Sigmoid colon (tissue), 7 donors: ENCODE results near the gene PHF5A. TPM values are rescaled to one million over a fixed set of nuclear protein-coding genes. Genes with fewer than 3 reads are reported as not detected.

Source experiments
- DNase-seq: peaks from one replicate; pipeline ENCODE4 v3.0.0-alpha.2; 2019
- H3K27ac ChIP-seq, 4 donors: fragments of 200-600 bp; sonication (generic); one replicate each; pipeline ENCODE4 v1.5.1; 2016 to 2019; ENCODE audit warnings: mild to moderate bottlenecking in 1 of 4
- H3K27me3 ChIP-seq, 3 donors: fragments of 200-600 bp; sonication (generic); one replicate each; pipeline ENCODE4 v1.5.1; 2019; ENCODE audit warnings: mild to moderate bottlenecking in 1 of 3
- H3K36me3 ChIP-seq, 4 donors: fragments of 200-600 bp; sonication (generic); one replicate each; pipeline ENCODE4 v1.5.1; 2016 to 2019
- H3K4me1 ChIP-seq, 4 donors: fragments of 200-600 bp; sonication (generic); one replicate each; pipeline ENCODE4 v1.5.1; 2017 to 2019
- H3K4me3 ChIP-seq, 4 donors: fragments of 200-600 bp; sonication (generic); one replicate each; pipeline ENCODE4 v1.5.1; 2017 to 2019; ENCODE audit warnings: mild to moderate bottlenecking in 2 of 4, moderate library complexity in 1 of 4
- H3K9me3 ChIP-seq, 4 donors: fragments of 200-600 bp in 3 of 4; sonication (generic) in 3 of 4; one replicate each; pipeline versions ENCODE4 v1.5.1 to v1.6.1; 2013 to 2019
- CTCF ChIP-seq, 4 experiments: fragments of 450-650 bp in 3 of 4; fragments of 200-600 bp in 1 of 4; IDR thresholded peaks; one replicate each; pipeline ENCODE4 v1.5.1; 2016 to 2019; ENCODE audit warnings: antibody characterized with exemption in 4 of 4, mild to moderate bottlenecking in 3 of 4, moderate library complexity in 2 of 4
- EP300 ChIP-seq, 4 donors: sonication (generic); formaldehyde crosslinking; IDR thresholded peaks; one replicate each; pipeline ENCODE4 v1.6.1; 2017; ENCODE audit warnings: antibody characterized with exemption in 4 of 4
- POLR2A ChIP-seq, 2 donors: fragments of 450-650 bp; IDR thresholded peaks; one replicate each; pipeline ENCODE4 v1.6.1; 2016; ENCODE audit warnings: antibody characterized with exemption in 2 of 2, mild to moderate bottlenecking in 2 of 2, moderate library complexity in 2 of 2
- POLR2AphosphoS5 ChIP-seq, 4 donors: sonication (generic); formaldehyde crosslinking; IDR thresholded peaks; one replicate each; pipeline ENCODE4 v1.6.1; 2017; ENCODE audit warnings: antibody characterized with exemption in 4 of 4
- WGBS, 2 donors: extraction: QIAGEN DNeasy Blood & Tissue Kit; methylation state at CpG; one replicate each; pipeline ENCODE4 v1.1.7; 2013; 5-methylcytosine and 5-hydroxymethylcytosine counted together
- intact Hi-C: fragments of 100-400 bp; cut with DNase I; formaldehyde crosslinking; loops from one replicate; pipeline ENCODE4 v1.15.1; 2023
- polyA plus RNA-seq, 3 donors: library from polyadenylated mRNA; stranded (reverse); fragments of 200-250 nt; gene quantifications; one replicate each; pipeline ENCODE4 v1.2.3, GENCODE V29; 2013
- total RNA-seq, 4 donors: library from RNA; depleted of rRNA; stranded (reverse); fragments of >200 nt; gene quantifications; one replicate each; pipeline ENCODE4 v1.1.0, GENCODE V29; 2016
- donor health status: healthy with polysubstance abuse.
- donor health status: Bipolar disorder and iron deficiency.
- donor health status: healthy.

PHF5A gene
- total and polyA plus RNA-seq, 7 donors, result 31.9 to 59.6 (median 53.3) TPM

- H3K27ac ChIP-seq, result no peak overlapping the region
- no peaks in the 10 kb centered on the region for H3K27me3 ChIP-seq
- no peak for DNase-seq
- no peaks in the 10 kb centered on the region for H3K9me3 ChIP-seq
- intact Hi-C loops, result no loop called here
- WGBS, 2 donors, result 76 to 90% methylated on average over 7 of the region's 7 CpGs
- peaks cover 12 to 55% (median 27%) of the 10 kb centered on the region in 4 donors for H3K36me3 ChIP-seq
- no peak overlapping the region for H3K4me3 ChIP-seq
- peaks cover 0 to 4% (median 0%) of the 10 kb centered on the region in 4 donors for H3K4me1 ChIP-seq
- TF ChIP-seq POLR2AphosphoS5 (IDR thresholded peaks at IDR 0.05) (no peak), CTCF (IDR thresholded peaks at IDR 0.05) (no peak), EP300 (IDR thresholded peaks at IDR 0.05) (no peak), POLR2A (IDR thresholded peaks at IDR 0.05) (no peak)
These were observed 10.2 kb downstream of the PHF5A start for GRCh38 chr22:41458161-41458728.

- Histone ChIP-seq H3K36me3 (peaks cover 0 to 1% (median 0%) of the 10 kb centered on the region in 4 donors), H3K4me3 (peak overlapping the region; percentile 89 to 99 (median 98)), H3K9me3 (no peaks in the 10 kb centered on the region), H3K27ac (peak overlapping the region; percentile 97 to 99 (median 98)), H3K4me1 (peaks cover 0 to 16% (median 12%) of the 10 kb centered on the region in 4 donors), H3K27me3 (no peaks in the 10 kb centered on the region)
- peak; percentile 99 for DNase-seq
- WGBS, 2 donors, result 0 to 1% methylated on average over 28 of the region's 28 CpGs
- intact Hi-C loops, result no loop called here
- peak; percentile 87 to 97 for TF ChIP-seq POLR2A (IDR thresholded peaks at IDR 0.05)
- TF ChIP-seq POLR2AphosphoS5 (IDR thresholded peaks at IDR 0.05), result peak; percentile 97 to 99 (median 97)
- no peak for TF ChIP-seq CTCF (IDR thresholded peaks at IDR 0.05)
- peak; percentile 69 to 92 (median 78) for TF ChIP-seq EP300 (IDR thresholded peaks at IDR 0.05)
These were observed 20.2 kb downstream of the PHF5A start for GRCh38 chr22:41448189-41448808.

GRCh38 chr22:41447435-41448188, 20.9 kb downstream of the PHF5A start:
- peak overlapping the region; percentile 97 to 99 (median 98) for H3K27ac ChIP-seq
- intact Hi-C loops, result loop anchor here (1.0 to 2.0 kb wide), 2 partner anchors 45 to 66 kb away; partner anchors contain the start of gene TEF
- no peaks in the 10 kb centered on the region for H3K9me3 ChIP-seq
- TF ChIP-seq POLR2AphosphoS5 (IDR thresholded peaks at IDR 0.05) (peak in 2 of 4 donors; percentile 31 to 72), EP300 (IDR thresholded peaks at IDR 0.05) (no peak)
- peaks cover 0 to 6% (median under 1%) of the 10 kb centered on the region in 4 donors for H3K36me3 ChIP-seq
- H3K4me1 ChIP-seq, result peaks cover 0 to 23% (median 18%) of the 10 kb centered on the region in 4 donors
- no peaks in the 10 kb centered on the region for H3K27me3 ChIP-seq
- DNase-seq, result peak; percentile 89
- peak overlapping the region; percentile 89 to 99 (median 98) for H3K4me3 ChIP-seq
- WGBS, 2 donors, result 0 to 1% methylated on average over 63 of the region's 63 CpGs

- TF ChIP-seq POLR2AphosphoS5 (IDR thresholded peaks at IDR 0.05), result peak; percentile 100
- peak in 2 of 4 donors; percentile 48 to 88 for TF ChIP-seq EP300 (IDR thresholded peaks at IDR 0.05)
- peak; percentile 100 for TF ChIP-seq POLR2A (IDR thresholded peaks at IDR 0.05)
- no peak for TF ChIP-seq CTCF (IDR thresholded peaks at IDR 0.05)
- DNase-seq, result peak; percentile 98
- 0% methylated on average over 85 of the region's 85 CpGs for WGBS, 2 donors
- no peaks in the 10 kb centered on the region for H3K9me3 ChIP-seq
- peaks cover 0 to 13% (median 3%) of the 10 kb centered on the region in 4 donors for H3K36me3 ChIP-seq
- peak within 1 kb of the TSS; percentile 97 to 99 (median 98) for H3K27ac ChIP-seq
- H3K4me3 ChIP-seq, result peak within 1 kb of the TSS; percentile 89 to 99 (median 98)
- intact Hi-C loops, result loop anchor here (1.0 to 2.0 kb wide), 3 partner anchors 22 to 66 kb away; partner anchors contain the start of genes ACO2 and TEF
- peaks cover 0 to 30% (median 23%) of the 10 kb centered on the region in 4 donors for H3K4me1 ChIP-seq
- no peaks in the 10 kb centered on the region for H3K27me3 ChIP-seq
These were observed 21.7 kb downstream of the PHF5A start, which contains the start of gene TOB2 for GRCh38 chr22:41446639-41447434. TSS of gene TOB2 (minus strand) at chr22:41446801. CDS start at chr22:41437345, 9,456 bp downstream.
